ENCODE data around the gene ADAMTSL1.

GRCh38 chr9:18783909-18784308 is 310.0 kb downstream of the ADAMTSL1 start:
- TF ChIP-seq MAX (CRISPR knock-in tag; IDR thresholded peaks at IDR 0.05) (no peak), CTCF (IDR thresholded peaks at IDR 0.05) (no peak), NFYB (CRISPR knock-in tag; conservative IDR thresholded peaks at IDR 0.05; ENCODE audit: low read depth) (no peak), NR2C2 (CRISPR knock-in tag; IDR thresholded peaks at IDR 0.05) (no peak), ELF4 (CRISPR knock-in tag; IDR thresholded peaks at IDR 0.05; ENCODE audit: low read depth) (no peak), KAT7 (CRISPR knock-in tag; IDR thresholded peaks at IDR 0.05; ENCODE audit: borderline replicate concordance) (no peak), MYBL2 (CRISPR knock-in tag; IDR thresholded peaks at IDR 0.05) (no peak), PRDM15 (CRISPR knock-in tag; IDR thresholded peaks at IDR 0.05) (no peak), ATF2 (CRISPR knock-in tag; IDR thresholded peaks at IDR 0.05; ENCODE audit: borderline replicate concordance, low read depth) (no peak), TCF7 (CRISPR knock-in tag; IDR thresholded peaks at IDR 0.05; ENCODE audit: low read depth) (no peak)
